Cerebellar cortex (tissue), 1 donor: ENCODE measurements around the gene PXN.
"Not testable (repeated sequence)": the region's sequence is repeated elsewhere in the genome, so short reads cannot be mapped to it uniquely, and the experiment has no call there.

ENCODE experiments used
- DNase-seq: peaks from one replicate; pipeline ENCODE4 v3.0.0-alpha.2; 2015; ENCODE audit warnings: low spot score

Gene PXN

DNA sequence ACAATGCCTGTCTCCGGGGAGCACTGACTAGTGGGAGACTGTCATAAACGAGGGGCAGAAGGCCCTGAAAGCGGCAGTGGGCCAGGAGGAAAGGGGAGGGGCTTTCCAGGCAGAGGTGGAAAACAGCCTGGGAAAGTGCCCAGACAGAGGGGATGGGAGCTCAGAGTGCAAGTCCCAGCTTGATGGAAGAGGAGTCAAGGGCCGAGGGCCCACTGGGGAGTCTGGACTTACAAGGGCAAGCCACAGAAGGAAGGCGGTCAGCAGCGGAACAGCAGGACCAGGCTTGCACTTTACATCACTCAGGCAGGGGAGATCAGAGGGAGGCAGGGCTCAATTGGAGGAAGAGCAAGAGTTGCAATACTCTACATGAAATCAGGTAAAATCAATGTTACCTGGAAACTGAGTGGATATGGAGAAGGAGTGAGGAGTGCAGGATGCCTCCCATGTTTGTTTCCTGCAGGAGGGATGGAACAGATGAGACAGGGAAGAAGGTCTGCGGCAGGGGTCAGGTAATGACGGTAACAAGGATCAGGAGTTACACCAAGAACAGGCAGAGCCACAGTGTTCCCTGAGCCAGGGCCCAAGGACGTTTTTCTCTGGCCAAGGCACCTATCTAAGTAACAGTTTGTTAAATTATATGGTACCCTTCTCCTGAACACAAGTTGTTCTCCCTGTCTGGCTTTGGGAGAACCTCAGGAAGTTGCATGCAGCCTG lies 23.8 kb downstream of the PXN start:
- no peak for DNase-seq

DNA sequence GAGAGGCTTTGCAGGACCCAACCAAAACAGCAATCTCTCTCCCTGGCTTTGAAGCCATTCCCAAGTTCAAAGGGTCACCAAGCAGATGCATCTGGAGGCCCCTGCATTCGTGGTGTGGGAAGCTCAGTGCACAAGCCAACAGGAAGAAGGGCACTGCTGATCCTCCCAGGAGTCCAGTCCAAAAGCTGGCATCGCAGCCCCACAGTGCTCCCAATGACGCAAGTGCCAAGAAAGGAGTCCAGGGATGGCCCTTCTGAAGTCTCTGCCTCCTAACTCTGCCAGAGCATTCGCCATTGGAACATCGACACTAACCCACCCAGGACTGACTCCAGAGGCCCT lies 25.1 kb downstream of the PXN start:
- no peak for DNase-seq

- DNase-seq: no peak
Observed at GRCh38 chr12:120239776-120240494, 25.6 kb downstream of the PXN start.

GRCh38 chr12:120238839-120239445 lies 26.6 kb downstream of the PXN start:
- DNase-seq: no peak

DNA sequence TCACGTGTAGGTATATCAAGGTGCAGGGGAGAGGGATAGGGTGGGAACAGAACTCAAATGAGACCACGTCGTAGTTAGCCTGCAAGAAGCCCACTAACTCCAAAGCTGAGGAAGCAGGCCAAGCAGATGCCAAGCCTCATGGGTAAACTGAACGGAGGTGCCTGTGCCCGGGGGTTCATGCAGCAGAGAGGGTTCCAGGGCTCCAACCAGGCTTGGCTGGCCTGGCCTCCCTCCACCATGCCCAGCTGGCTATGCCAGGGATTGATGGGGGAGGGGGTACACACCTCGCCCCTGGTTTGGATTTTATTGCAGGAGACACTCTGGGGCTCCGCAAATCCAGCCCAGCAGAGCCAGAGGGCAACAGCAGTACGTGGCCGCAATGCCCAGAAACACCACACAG lies 27.3 kb downstream of the PXN start:
- no peak for DNase-seq

- DNase-seq: peak; percentile 91
Observed at GRCh38 chr12:120237360-120238171, 28.0 kb downstream of the PXN start.

GRCh38 chr12:120236809-120237208 lies 28.7 kb downstream of the PXN start:
- DNase-seq: not testable (repeated sequence)

DNA sequence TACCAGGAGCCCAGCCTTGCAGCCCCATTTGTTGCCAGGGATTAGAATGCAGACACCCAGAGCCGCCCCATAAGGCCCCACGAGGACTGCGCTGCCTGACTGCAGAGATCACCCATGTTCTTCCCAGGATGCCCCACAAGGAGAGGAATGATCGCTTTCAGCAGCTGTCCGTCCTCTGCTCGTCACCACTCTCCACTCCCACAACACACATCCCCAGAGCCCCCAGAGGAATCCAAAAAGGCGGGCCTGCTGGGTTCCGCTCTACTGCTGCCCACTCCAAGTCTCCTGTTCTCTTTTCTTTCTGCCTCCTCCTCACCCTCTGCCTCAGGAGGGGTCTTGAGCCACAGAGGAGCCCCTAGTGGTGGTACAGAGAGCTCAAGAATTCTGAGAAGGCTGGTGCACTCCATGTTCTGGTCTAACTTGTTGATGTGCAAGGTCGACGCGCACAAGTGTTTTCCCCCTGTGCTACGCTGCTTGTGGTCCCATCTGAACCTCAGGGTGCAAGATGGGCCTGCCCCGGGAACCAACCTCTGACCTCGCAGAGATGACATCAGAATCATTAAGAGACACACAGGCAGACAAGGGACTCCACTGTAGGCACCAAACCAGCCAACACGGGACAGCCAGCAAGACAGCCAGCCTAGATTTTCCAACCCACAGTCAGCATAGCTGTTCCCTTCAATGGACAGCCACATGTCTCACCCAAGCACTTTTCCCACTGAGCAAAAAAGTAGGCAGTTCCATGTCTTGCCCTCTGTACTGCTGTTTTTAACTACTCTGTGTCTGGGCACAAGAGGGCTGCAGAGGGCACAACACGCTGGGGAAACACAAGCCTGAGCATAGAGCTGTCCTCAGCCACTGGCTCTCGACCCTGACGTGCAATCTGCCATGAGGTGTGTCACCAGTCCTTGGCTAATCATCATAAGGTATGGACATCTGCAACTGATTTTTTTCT lies 29.9 kb downstream of the PXN start:
- DNase-seq: no peak

DNA sequence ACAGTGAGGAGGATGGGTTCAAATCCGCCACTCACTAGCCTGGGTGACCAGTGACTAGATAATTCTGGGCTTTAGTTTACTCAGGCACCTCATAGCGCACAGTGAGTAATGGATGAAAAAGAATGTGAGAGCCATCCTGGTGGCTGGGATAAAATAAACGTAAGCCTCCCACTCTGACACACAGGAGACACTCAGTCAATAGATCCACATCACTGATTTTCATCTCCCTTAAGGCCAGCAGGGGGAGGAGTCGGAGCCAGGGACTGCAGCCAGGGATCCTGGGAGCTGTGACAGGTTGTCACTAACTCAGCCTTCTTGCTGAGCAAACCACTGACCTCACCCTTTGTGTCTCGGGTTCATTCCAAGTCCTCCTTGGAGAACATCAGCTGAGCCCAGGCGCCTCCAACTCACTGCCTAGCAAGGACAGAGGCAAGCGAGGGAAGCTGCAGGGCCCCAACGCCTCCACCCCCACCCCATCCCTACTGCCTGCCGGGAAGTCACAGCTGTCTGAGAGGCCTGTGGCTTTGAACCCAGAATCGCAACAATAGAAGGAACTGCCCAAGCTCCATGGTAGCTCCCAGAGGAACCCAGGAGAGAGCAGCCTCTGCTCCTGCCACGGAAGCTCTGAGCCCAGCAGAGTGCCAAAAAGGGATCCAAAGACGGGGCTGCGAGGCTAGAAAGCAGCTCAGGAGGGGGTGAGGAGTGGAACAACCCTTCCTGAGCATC lies 30.7 kb downstream of the PXN start:
- peak; percentile 81 for DNase-seq

- DNase-seq: peak; percentile 80
Observed at GRCh38 chr12:120231316-120232011, 34.1 kb downstream of the PXN start.

DNA sequence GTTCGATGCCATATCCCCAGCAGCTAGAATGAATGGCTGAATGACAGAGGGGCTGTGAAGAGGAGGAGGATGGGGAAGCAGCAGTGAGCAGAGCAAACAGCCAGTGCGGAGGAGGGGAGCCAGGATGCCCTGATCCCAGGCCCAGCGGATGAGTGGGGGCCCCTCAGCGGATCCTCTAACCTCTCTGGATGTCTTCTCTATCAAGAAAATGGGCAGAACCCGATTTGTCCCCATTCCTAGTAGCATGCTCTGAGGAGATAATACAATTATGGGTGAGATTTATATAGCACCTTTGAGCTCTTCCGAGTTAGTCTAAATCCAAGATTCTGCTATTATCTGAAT lies 34.6 kb downstream of the PXN start:
- no peak for DNase-seq

DNA sequence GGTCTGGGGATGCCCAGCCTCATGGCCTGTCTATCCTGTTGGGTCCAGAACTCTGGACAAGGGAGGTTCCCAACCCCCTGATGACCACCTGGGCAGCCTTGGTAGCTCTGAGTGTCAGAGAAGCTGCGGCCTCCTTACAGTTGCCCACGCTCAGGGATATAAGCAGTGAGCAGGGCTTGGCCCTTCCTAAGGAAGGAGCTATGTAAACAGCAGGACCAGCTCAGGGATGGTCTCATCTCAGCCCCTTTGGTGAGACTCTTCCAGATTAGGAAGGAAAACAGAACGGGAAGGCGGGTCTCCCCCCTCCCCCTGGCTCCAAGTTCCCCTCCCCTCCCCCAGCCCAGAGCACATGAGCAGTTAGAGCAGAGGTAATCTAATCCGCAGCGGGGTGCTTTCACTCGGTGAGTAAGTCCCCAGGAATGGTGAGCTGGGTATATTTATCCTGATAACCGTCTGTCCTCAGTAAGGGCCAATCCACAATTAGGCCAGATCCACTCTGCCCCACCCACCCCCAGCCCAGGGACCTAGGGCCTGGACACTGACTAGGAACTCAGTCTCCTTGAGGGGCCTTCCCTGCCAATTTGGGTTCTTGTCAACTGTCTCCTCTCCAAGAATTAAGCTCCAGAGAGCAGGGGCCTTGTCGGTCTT lies 35.1 kb downstream of the PXN start:
- peak; percentile 83 for DNase-seq

GRCh38 chr12:120229487-120230325 lies 35.8 kb downstream of the PXN start:
- DNase-seq: peak; percentile 63

GRCh38 chr12:120229071-120229486 lies 36.5 kb downstream of the PXN start:
- DNase-seq: peak; percentile 63

DNA sequence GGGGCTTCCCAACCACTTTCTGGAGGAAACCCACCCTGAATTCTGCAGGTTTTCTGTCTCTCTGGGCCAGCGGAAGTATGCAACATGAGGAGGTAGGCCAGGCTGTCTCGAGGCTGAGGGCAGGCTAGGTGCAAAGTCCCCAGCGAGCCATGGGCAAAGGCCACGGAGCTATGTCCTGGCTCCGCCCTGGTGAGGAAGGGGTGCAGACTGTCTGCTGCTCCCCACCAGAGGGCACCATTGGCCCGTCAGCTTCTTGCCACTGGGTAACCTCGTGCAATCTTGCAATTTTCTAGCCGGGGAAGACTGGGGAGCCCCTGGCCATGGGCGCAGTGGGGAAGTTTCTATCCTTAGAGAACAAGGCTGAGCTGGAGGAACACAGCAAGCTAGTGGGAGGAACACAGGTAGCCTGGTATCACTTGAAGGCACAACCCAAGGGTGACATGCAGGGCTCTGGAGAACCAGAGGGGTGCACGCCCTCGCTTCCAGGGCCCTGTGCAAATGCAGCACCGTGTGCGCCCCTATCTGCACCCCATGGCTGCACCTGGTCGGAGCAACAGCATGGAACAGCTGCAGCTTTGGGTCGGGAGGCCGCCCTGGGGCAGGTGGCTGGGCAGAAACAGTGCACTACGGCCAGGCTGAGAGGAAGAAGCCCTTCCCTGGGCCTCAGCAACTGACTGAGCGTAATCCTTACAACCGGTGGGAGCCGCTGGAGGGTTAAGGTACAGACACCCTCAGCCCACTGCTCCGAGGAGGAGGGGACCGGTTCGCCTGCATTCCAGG lies 37.0 kb downstream of the PXN start:
- peak; percentile 90 for DNase-seq

GRCh38 chr12:120228041-120228290 lies 37.6 kb downstream of the PXN start:
- DNase-seq: no peak

GRCh38 chr12:120227233-120228040 lies 38.1 kb downstream of the PXN start:
- DNase-seq: no peak
